Pancreas (tissue), 10 donors: ENCODE data around the gene WWOX. TPM values are rescaled to one million over a fixed set of nuclear protein-coding genes. Genes with fewer than 3 reads are reported as not detected.

ENCODE experiments used
- ATAC-seq, 4 donors: fragments of 200-7000 bp; cut with Tn5 transposase; one replicate each; pipeline versions ENCODE4 v1.8.0 to v1.9.1; 2020; ENCODE audit warnings: mild to moderate bottlenecking in 4 of 4, moderate library complexity in 4 of 4
- DNase-seq, 6 donors: peaks; one replicate each; pipeline ENCODE4 v3.0.0-alpha.2; 2020
- FAIRE-seq: peaks from 2 replicates; lab custom pipeline; 2012; peaks lifted over from hg19 to GRCh38; lab: Jason Lieb, UNC
- H3K27ac ChIP-seq, 4 donors: fragments of 200-600 bp; sonication (generic); 1 replicate in 3 of 4; 2 replicates in 1 of 4; pipeline versions ENCODE4 v1.5.0 to v1.8.0; 2020
- H3K27me3 ChIP-seq, 4 donors: fragments of 200-600 bp; one replicate each; pipeline ENCODE4 v1.8.0; 2021
- H3K36me3 ChIP-seq, 3 donors: fragments of 200-600 bp; sonication (generic) in 1 of 3; one replicate each; pipeline versions ENCODE4 v1.5.0 to v1.8.0; 2020 to 2021
- H3K4me1 ChIP-seq, 3 donors: fragments of 200-600 bp; one replicate each; pipeline ENCODE4 v1.8.0; 2021
- H3K4me3 ChIP-seq, 4 donors: fragments of 200-600 bp; sonication (generic) in 2 of 4; one replicate each; pipeline versions ENCODE4 v1.5.0 to v1.8.0; 2020 to 2021
- H3K9me3 ChIP-seq, 4 donors: fragments of 200-600 bp; one replicate each; pipeline ENCODE4 v1.8.0; 2021
- CTCF ChIP-seq, 4 donors: fragments of 200-600 bp; sonication (generic) in 3 of 4; IDR thresholded peaks; one replicate each; pipeline versions ENCODE4 v1.5.0 to v1.8.0; 2021; ENCODE audit warnings: antibody characterized with exemption in 4 of 4
- WGBS, 2 donors: extraction: QIAGEN DNeasy Blood & Tissue Kit; methylation state at CpG; one replicate each; pipeline ENCODE4 v1.1.7; 2013; 5-methylcytosine and 5-hydroxymethylcytosine counted together
- intact Hi-C, 3 donors: fragments of 100-400 bp; cut with DNase I; formaldehyde crosslinking; loops; one replicate each; pipeline versions ENCODE4 v1.11.1 to v1.14.2; 2022
- polyA plus RNA-seq, 2 donors: library from polyadenylated mRNA; stranded (reverse); fragments of 200-250 nt; gene quantifications; one replicate each; pipeline ENCODE4 v1.2.3, GENCODE V29; 2013
- total RNA-seq, 6 donors: library from RNA; stranded (reverse); fragmentation: NEBNext Ultra II Directional in 4 of 6; extraction: Animal tissue kit (Norgen Biotek cat#: 25700) in 4 of 6; gene quantifications; one replicate each; pipeline versions ENCODE4 v1.2.1 to v1.2.4, GENCODE V29; 2021 to 2023
- donor health status: healthy with polysubstance abuse.
- donor health status: DM: no; HTN: no; CAD: no; lungs with moderate emphysema.
- donor health status: DM: no; HTN: no; CAD: no.
- donor health status: control.
- donor health status: control.
- donor health status: Bipolar disorder and iron deficiency.
- donor health status: DM: yes; HTN: yes; CAD: no.
- donor health status: DM: no; HTN: no; CAD: no.
- donor health status: DM: no; HTN: no; CAD: no.
- donor health status: DM: yes; HTN: yes; CAD: no.

WWOX gene
- total and polyA plus RNA-seq, 8 donors: 6.8 to 14.4 (median 10.8) TPM

DNA sequence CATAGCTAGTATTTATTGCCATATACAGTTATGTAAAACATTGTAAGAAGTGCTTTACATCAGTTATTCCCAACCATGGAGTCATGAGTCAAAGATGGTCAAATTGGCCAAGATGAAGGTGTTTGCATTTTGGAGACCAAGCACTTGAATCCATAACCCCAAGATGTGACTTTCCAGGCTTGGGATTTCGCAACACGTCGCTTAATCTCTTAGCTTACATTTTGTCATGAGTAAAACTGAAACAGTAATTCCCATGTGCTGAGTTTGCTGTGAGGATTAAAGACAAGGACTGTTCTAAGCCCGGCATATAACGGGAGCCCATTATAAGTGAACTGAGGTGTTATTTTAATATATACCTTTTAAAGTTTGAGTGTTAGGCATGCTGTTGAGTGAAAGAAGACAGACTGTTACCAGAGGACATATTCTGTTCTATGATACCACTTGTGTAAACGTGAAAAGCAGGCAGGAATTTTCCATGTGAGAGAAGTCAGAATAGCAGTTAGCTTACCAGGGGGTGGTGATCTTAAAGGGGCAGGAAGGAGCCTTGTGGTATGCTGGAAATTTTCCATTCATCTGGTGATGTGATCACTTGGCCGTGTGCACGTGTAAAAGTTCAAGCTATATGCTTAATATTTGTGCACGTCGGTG lies 484.9 kb downstream of the WWOX start:
- WGBS, 2 donors: 90 to 93% methylated on average over 10 of the region's 10 CpGs
- Histone ChIP-seq H3K27me3 (no peaks in the 10 kb centered on the region), H3K9me3 (no peaks in the 10 kb centered on the region), H3K4me3 (no peak overlapping the region), H3K4me1 (no peaks in the 10 kb centered on the region), H3K27ac (no peak overlapping the region), H3K36me3 (no peaks in the 10 kb centered on the region)
- TF ChIP-seq CTCF (IDR thresholded peaks at IDR 0.05): no peak
- DNase-seq (no peak), ATAC-seq (no peak), FAIRE-seq (no peak)
- intact Hi-C loops: no loop called here

DNA sequence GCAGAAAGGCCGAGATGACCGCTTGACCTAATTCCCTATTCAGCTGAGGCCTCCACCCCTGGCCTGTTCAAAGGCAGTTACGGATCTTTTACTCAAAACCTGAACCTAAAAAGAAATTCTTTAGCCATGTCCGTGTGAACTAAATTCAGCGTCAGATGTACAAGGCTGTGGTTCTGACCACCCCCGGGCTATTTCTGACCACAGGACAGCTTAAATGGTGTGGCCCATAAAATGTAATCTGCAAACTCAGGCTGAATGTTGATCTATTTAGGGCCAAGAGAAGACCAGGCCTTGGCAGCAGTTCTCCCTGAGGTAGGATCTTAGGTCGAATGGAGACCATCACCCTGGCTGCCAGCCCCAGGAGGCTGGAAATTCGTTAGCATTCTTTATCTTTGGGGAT lies 485.5 kb downstream of the WWOX start:
- FAIRE-seq (no peak), ATAC-seq (no peak), DNase-seq (no peak)
- Histone ChIP-seq H3K4me1 (no peaks in the 10 kb centered on the region), H3K36me3 (no peaks in the 10 kb centered on the region), H3K27me3 (no peaks in the 10 kb centered on the region), H3K27ac (no peak overlapping the region), H3K9me3 (no peaks in the 10 kb centered on the region), H3K4me3 (no peak overlapping the region)
- 93 to 95% methylated on average over 8 of the region's 8 CpGs for WGBS, 2 donors
- intact Hi-C loops: no loop called here
- no peak for TF ChIP-seq CTCF (IDR thresholded peaks at IDR 0.05)

- Histone ChIP-seq H3K36me3 (no peaks in the 10 kb centered on the region), H3K27ac (no peak overlapping the region), H3K27me3 (no peaks in the 10 kb centered on the region), H3K4me1 (no peaks in the 10 kb centered on the region), H3K4me3 (no peak overlapping the region), H3K9me3 (no peaks in the 10 kb centered on the region)
- no peak for TF ChIP-seq CTCF (IDR thresholded peaks at IDR 0.05)
- DNase-seq: no peak
- no peak for ATAC-seq
- no peak for FAIRE-seq
- intact Hi-C loops: no loop called here
- WGBS, 2 donors: 96 to 99% methylated on average over 3 of the region's 3 CpGs
These were observed 489.9 kb downstream of the WWOX start for GRCh38 chr16:78589331-78589730.

DNA sequence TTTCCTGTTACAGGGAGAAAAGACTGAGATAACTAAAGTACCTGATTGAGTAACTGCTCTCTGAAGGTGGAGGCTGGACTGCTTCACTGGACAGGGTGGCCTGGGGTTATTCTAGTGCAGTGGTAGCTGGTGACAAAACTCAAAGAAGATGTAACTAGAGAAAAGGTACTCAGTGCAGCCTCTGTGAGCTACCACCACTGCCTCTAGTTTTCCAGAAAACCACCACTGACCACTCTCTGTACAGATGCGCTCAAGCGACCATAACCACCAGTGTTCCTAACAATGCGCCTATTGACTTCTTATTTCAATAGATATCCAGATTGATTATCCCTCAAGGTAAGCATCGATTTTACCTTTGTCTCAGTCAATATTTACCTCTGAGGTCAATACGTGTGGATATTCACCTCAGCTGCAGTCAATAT lies 492.2 kb downstream of the WWOX start:
- Histone ChIP-seq H3K4me1 (no peaks in the 10 kb centered on the region), H3K9me3 (no peaks in the 10 kb centered on the region), H3K27me3 (no peaks in the 10 kb centered on the region), H3K27ac (no peak overlapping the region), H3K36me3 (no peaks in the 10 kb centered on the region), H3K4me3 (no peak overlapping the region)
- ATAC-seq (no peak), DNase-seq (no peak), FAIRE-seq (no peak)
- TF ChIP-seq CTCF (IDR thresholded peaks at IDR 0.05): no peak
- intact Hi-C loops: no loop called here
- WGBS, 2 donors: 72% methylated on average over 5 of the region's 5 CpGs

DNA sequence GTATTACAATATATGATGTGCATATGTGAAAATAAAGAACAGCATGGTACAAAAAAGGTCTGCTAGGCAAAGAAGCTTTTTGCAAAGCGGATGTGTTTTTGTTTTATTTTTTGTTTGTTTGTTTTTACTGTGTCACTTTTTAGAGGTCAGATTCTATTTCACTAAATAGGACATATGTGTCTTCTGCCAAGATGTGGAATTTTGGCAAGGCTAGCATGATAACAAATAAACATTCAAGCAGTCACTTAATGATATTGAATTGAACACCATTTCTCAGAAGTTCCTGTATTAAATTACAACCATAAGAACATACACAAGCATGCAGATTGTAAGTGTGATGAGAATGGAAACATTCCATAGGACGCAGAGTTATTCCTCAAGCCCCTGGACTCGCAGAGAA lies 492.7 kb downstream of the WWOX start:
- H3K9me3 ChIP-seq: no peaks in the 10 kb centered on the region
- DNase-seq: no peak
- no peak for FAIRE-seq
- no peak overlapping the region for H3K4me3 ChIP-seq
- H3K27ac ChIP-seq: no peak overlapping the region
- ATAC-seq: no peak
- H3K4me1 ChIP-seq: no peaks in the 10 kb centered on the region
- intact Hi-C loops: no loop called here
- no peaks in the 10 kb centered on the region for H3K36me3 ChIP-seq
- TF ChIP-seq CTCF (IDR thresholded peaks at IDR 0.05): no peak
- WGBS, 2 donors: 93% methylated on average over 3 of the region's 3 CpGs
- H3K27me3 ChIP-seq: no peaks in the 10 kb centered on the region
